Stimulated activated CD8-positive, alpha-beta memory T cell treated with anti-CD3 and anti-CD28 coated beads, Interleukin-12 subunit alpha, Interleukin-12 subunit beta, amount 100 ng/mL, for 24 hours (primary cell): ENCODE results near the gene PRDM13.
"Not testable (repeated sequence)": the region's sequence is repeated elsewhere in the genome, so short reads cannot be mapped to it uniquely, and the experiment has no call there.

Experiments
- DNase-seq: peaks from one replicate; pipeline ENCODE4 v3.0.0-alpha.2; 2020; ENCODE audit errors: extremely low read depth

PRDM13 gene

DNA sequence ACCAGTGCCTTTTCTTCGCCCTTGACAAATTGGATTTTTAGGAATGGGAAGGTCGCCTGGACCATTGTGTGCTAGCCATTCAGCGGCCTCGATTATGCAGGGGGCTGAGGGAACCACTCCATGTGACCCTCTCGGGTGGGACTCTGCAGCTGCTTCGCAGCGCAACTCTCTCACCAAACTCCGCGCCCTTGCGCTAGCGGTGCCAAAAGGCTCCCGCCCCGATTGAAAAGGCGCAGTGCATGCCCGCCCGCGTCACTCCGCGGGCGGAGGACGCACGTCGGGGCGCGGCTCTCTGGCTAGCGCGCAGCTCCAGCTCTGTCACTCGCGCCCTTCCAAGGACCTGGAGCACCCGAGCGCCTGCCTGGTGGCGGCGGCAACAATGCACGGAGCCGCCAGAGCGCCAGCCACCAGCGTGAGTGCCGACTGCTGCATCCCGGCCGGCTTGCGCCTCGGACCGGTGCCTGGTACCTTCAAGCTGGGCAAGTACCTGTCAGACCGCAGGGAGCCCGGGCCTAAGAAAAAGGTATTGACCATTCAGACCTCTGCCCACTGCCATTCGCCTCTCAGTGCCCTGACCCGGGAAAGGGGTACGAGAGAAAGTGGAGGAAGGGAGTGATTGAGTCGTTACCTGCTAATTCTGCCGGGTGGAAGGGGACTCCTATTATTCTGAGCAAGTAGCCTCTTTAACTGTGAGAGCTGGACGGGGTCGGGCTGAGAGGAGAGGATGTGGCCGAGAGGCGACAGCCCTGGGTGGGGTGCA is at the start of gene PRDM13:
Gene PRDM13 (plus strand): TSS at position 178 of the 760 bp plus-strand sequence. CDS start 202 bp downstream, at position 380.
- no peak for DNase-seq

DNA sequence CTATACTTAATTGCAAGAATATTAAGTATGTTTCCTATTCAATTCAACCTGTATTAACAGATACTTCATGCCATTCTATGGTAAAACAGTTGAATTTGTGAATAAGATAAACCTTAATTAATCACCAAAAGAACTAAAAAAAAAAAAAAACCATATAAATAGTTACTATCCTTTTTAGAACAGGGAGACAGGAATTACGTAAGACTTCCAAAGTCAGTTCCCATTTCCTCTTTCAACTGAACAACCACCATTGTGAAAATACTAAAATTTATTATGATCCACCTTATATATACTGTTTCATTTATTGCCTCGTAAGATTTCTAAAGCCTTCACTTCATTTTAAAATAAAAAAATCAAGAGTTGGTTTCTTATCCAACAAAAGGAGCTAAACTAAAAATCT is 47.6 kb upstream of the PRDM13 start:
- DNase-seq, result no peak

DNA sequence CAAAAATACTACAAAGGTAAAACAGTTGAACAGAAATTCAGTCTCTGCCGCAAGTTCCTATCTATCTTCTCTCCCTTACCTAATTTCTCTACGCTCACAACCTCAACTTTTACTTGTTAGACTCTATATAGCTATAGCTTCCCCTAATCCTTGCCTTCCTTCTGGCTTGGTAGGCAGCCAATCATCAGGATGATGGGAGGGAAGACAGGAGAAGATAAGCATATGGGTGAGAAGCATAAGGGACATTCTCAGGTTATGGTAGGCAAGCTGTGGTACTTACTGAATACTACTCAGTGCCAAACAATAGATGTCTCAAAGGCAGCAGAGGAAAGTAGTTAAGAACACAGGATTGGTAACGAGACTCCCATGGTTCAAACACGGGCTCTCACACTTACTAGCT is 46.0 kb upstream of the PRDM13 start:
- DNase-seq, result no peak

DNA sequence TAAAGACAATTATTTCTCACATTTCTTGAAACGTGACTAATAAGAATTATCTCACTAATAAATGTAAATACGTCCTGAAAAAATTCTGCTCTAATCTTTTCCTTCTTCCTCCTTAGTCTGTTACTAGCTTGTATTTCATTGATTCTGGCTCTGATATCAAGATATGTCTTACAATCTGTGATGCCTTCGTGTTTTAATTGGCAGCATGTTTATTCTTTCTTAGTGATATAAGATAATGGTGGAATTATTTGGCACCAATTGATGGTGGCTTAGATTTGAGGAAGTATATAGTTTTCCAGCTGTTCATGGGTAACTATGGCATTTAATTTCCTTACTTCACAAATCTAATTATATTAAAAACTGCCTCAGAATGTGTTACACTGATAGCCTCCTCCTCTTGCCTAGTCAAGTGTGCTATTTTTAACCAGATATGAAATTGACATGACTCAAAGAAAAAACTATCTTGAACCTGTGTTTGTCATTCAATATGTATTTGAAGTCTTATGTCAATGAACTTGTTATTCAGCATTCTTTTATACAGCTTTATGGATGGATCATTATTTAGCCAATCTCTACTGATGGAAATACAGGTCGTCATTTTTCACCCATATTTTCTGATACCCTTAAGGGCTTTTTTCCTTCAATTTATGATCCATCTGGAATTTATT is 43.4 kb upstream of the PRDM13 start:
- no peak for DNase-seq

DNA sequence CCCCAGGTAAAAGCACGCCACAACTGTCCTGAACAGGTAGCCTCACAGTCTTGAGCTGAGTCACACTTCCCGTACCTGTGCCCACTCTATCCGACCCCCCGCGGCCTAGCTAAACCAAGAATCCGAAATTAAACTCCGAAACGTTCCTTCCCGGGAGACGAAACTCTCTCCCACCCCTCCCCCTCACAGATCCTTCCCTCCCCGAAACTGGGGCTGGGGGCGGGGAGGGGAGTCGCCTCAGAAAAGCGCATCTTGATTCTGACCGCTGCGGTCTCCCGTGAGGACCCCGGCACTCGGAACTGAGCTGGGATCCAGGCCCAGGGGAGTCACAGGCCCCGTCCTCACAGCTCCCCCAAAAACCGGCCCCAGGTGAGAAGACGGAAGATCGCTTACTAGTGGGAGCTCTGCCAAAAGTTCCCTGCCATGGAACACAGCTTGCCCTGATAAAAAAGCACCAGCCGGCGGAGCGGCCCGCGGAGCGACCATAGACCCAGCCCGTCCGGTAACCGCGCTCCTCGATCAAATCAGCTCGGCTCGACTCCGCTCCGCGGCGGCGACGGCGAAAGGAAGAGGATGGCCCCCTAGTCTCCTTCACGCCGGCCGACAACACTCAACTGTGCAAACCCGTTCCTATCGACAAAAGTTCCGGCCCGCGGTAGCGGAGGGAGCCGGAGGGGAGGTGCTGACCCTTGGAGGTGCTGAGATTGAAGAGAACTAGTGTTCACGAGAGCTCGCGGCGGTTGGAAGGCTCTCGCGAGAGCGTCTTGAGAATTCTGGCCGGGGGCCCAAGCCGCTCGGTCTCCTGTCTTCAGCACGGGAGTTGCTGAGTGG is 38.3 kb upstream of the PRDM13 start, which contains the start of gene CCNC:
Gene CCNC (minus strand): TSS at position 558 of the 831 bp plus-strand sequence. CDS start 133 bp downstream, at position 425.
- DNase-seq, result peak; percentile 79

DNA sequence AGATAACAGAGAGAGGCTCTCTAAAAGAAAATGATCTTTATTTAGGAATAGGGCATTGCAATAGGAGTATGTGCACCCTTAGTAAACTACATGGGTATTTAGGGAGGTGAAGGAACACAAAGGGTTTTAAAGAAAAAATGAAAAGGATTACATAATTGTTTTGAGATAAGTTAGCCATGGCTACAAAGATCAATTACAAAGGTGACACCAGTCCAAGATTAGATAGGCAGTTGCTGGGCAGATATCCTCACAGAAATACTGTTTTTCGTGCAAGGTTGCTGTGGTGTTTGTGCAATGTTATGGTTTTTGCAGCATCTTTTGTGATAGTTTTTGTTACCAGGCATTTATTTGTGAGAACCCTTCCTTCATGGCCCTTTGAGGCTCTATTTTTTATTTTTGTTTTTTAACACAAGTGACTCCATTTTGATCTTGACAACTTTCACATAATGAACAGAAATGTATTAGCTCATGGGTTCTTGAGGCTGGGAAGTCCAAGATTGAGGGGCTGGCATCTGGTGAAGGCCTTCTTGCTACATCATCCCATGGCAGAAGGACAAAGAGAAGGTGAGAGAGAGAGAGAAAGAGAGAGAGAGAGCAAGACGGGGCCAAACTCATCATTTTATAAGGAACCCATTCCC is 32.5 kb upstream of the PRDM13 start:
- DNase-seq, result no peak

DNA sequence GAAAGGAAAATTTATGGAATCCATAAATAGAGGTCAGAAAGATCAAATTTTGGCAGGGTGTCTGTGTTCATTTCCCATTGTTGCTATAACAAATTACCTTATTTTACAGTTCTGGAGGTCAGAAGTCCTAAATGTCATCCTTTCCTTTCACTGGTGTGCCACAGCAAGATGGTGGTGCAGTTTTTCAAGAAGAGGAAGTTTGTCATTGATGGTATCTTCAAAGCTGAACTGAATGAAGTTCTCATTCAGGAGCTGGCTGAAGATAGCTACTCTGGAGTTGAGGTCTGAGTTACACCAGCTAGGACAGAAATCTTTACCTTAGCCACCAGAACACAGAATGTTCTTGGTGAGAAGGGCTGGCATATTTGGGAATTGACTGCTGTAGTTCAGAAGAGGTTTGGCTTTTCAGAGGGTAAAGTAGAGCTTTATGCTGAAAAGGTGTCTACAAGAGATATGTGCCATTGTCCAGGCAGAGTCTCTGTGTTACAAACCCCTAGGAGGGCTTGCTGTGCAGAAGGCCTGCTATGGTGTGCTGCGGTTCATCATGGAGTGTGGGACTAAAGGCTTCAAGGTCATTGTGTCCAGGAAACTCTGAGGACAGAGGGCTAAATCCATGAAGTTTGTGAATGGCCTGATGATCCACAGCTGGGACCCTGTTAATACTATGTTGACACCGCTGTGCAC is 30.9 kb upstream of the PRDM13 start:
- no peak for DNase-seq

DNA sequence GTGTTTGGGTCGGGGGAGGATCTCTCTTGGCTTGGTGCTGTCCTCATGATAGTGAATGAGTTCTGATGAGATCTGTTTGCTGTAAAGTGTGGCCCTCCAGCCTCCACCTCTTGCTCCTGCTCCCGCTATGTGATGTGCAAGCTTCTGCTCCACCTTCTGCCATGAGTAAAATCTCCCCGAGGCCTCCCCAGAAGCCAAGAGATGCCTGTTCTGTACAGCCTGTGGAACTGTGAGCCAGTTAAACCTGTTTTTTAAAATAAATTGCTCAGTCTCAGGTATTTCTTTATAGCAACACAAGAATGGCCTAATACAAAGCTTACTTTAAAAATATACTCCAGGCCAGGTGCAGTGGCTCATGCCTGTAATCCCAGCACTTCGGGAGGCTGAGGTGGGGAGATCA is 26.9 kb upstream of the PRDM13 start:
- DNase-seq, result no peak

DNA sequence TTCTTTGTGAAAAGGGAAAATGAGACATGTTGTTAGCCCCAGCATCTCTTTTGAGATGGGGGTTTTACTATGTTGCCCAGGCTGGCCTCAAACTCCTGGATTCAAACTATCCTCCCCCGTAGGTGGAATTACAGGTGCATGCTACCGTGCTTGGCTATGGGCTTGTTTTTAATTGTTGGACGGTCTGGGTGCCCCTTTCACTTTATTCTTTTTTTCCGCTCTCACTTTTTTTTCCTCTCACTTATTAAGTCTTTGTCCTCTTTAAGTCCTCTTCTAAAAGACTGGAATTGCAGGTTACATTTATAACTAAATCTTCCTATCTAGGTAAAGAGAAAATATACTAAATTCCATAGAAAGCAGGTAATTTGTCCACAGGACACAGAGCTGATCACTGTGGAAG is 18.8 kb upstream of the PRDM13 start:
- no peak for DNase-seq

DNA sequence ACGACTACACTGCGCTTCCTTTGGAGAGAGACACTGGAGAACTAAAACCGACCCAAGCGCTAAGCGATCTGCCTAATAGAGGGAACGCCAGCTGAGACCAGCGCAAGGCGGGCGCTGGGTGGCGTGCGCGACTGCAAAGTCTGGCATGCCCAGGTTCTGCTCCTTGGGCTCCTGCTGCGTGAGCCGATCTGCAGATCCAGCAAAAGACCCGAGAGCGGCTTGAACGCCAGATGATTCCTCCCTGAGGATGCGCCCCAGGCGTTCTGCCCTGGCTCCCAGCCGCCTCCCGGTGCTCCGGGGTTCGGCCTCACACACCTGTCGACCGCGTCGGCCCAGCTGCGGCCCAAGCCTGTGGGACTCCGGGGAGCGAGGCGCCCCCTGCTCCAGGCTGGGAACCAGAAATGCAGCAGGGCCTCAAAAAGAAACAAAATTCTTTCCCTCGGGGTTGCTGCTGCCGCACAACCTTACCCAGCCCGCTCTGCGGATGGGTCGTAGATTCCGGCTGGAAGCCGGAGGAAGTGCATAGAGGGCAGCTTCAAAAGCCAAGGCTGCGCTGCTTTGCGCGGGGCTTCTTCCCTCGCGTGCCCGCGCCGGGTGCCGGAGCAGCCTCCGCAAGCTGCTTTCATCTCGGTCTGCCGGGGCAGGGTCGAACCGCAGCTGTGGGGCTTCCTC is 17.9 kb upstream of the PRDM13 start:
- no peak for DNase-seq

DNA sequence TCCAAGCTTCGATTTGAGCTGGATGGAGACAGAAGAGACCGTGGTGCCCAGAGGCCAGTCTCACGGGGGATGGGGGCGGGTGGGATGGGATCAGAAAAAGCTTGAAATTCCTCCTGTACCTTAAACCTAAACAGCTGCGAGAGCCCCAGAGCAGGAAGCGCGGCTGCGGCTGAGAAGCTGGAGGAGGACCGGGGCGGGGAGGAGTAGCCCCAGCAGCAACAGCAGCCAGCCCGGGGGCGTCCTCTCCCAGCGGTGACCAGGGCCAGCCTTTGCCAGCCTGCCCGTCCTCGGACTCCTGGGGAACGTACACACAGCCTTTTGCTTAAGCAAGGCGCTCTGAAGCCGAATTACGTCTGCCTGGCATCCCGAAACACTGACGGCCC is 17.4 kb upstream of the PRDM13 start:
- no peak for DNase-seq

DNA sequence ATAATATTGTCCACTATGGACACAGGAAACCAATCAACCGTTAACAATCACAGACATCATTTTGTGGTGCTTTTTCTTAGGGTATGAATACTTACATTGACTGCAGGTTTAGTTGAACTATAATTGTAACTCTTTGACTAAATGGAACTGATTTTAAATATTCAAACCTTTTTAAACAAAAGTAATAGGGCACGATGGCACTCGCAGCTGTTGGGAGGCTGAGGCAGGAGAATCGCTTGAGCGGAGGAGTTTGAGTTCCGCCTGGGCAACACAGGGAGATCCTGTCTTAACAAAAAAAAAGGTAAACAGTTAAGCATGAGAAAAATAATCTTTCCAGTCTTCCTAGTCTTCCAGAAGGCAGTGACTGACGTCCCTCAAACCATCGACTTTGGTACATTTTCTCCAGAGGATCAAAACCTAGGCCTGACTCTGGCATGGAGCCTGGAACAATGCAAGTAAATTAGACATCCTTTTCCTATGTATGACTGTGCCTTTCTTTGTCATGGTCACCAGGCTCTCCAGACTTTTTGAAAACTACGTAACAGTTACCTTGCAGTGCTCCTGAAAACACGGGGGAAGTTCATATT is 16.6 kb upstream of the PRDM13 start:
- no peak for DNase-seq

DNA sequence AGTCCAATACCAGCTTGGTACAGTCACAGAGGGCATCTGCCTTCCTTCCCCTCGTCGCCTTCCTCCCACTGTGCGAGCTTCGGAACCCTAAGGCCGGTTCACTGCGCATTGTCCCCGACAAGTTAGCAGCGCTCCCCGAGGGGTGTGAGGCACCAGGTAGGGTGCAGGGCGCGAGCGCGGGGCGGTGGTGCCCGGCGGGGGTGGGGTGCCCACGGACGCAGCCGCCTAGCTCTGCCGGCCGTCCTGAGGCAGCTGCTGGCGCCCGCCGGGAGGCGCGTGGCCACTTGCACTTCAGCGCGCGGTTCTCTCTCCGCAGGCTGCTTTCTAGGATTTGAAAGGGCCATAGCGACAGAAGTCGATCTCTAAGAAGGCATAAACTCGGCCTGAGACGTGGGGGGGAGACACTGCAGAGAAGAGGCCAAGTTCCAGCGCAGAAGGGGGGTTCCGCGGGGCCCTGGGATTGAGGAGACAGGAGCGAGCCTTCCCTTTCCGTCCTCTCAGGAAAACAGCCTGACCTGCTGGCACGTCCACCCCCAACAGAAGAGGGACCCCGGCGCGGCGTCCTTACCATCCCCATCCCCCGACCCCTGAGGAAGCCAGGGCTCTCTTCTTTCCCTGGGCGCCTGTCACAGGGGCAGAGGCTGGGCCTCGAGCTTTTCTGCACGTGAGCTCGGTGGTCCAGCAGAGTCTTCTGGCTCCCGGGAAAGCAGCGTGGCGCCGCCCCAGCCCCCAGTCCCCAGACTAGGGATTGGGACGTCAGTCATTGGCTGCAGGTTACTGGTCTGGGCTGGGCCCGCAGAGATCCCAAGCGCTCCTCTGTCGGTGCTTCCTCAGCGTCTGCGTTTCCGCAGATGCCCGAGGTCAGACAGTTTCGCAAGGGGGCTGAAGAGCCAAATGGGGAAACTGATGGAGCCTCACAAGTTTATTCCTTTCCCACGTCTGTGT is 15.6 kb upstream of the PRDM13 start:
- no peak for DNase-seq

DNA sequence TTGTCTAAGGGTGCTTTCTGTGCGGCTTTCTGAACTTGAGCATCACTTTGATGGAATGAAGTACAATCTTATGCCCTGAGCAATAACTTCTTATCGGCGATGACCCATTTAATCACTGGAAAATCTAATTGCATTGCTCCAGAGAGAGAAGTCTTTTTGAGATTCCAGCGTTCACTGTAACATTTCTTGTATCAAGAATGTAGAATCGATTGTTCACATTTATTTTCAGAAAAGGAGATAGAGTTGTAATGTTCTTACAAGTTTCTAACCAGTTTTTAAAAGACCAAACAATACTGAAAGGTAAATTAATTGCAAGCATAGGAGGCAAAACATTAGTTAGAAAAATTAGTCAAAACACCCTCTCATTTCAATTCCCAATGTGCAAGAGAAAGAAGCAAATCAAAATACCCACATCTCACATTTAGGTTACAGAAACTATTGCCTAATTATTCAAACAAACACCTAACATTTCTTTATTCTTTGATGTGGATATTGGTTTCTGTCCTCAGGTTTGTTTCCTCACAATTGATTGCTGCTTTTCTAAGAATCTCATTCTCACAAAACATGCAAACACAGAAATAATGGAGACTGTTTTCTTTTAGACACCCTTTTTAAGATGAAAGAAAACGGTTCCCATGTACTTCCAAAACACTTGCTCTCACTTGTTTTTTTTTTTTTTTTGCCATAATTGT is 14.8 kb upstream of the PRDM13 start:
- DNase-seq, result no peak

DNA sequence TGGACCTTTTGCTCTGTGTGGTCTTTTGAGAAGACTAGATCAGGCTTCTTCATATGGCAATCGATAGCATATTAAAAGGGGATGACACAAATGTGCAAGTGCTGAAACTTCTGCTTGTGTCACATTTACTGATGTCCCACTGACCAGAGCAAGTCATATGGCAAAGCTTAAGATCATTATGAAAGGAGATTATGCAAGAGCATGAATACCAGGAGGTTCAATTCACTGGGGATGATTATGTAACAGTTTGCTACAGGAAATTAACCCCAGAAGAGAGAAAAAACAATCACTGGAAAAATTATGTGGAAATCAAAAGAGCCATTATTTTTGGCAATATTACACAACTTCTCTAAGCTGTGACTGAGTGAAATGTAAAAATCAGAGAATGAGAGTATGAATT is 13.7 kb upstream of the PRDM13 start:
- no peak for DNase-seq

DNA sequence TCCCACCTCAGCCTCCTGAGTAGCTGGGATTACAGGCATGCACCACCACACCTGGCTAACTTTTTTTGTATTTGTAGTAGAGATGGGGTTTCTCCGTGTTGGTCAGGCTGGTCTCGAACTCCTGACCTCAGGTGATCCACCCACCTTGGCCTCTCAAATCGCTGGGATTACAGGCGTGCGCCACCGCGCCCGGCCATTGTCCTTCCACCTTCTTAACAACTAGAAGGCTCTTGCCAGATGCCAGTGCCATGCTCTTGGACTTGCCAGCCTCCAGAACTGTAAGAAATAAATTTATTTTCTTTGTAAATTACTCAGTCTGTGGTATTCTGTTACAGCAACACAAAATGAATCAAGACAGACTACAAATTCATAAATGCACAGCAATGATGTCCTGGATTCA is 11.9 kb upstream of the PRDM13 start:
- DNase-seq, result not testable (repeated sequence)

DNA sequence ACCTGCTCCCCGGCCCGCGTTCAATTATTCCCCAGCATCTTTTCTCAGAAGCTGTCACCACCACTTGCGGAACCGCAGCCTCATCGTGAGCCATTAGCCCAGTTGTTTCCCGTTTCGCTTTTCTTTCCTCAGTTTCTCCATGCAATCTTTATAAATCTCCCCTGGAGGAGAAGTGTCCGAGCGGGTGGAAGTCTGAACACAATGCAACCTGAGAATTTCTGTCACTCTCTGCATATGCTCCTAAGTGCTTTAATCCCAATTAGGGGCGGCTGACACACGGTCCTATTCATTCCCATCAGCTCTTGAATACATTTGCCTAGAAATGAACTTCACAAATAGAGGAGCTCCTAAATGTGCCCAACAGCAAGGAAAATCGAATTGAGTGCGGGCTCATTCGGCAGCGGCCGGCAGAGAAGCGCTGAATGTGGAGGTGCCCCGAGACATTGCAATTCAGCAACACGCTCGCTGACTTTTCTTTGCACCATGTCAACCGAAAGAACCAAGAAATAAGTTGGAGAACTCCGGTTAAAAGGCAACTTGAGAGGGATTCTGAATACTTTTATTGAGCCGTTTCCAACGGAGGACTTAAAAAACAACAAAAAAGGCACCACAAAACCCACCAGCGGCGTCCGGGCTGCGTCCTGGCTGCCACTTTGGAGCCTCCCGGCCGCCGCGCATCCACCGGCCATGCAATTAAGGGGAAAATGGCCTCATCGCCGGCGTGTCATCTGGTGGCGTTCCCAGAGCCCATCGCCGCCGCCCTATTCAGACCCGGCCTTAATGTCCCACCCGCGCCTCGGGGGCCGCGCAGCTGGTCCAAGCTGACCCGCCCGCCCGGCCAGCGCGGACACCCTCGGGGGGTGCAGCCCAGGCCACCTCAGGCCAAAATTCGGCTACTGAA is 3.9 kb upstream of the PRDM13 start:
- no peak for DNase-seq
